KBM-7 (cell line): Measurements from ENCODE around the gene MEA1.
A peak's percentile ranks its signal among the peaks of the same experiment; 100 is the strongest.
"Not testable (repeated sequence)": the region's sequence is repeated elsewhere in the genome, so short reads cannot be mapped to it uniquely, and the experiment has no call there.

Experiments
- DNase-seq: peaks from one replicate; pipeline ENCODE4 v3.0.0-alpha.2; 2015
- in situ Hi-C: fragments of 300-500 bp; cut with MboI; formaldehyde crosslinking; loops from 2 replicates; pipeline ENCODE4 v1.14.3; 2020; ENCODE audit warnings: low sequenced_read_pairs, low pct_unique_long_range_greater_than_20kb, mixed read lengths

Gene MEA1

DNA sequence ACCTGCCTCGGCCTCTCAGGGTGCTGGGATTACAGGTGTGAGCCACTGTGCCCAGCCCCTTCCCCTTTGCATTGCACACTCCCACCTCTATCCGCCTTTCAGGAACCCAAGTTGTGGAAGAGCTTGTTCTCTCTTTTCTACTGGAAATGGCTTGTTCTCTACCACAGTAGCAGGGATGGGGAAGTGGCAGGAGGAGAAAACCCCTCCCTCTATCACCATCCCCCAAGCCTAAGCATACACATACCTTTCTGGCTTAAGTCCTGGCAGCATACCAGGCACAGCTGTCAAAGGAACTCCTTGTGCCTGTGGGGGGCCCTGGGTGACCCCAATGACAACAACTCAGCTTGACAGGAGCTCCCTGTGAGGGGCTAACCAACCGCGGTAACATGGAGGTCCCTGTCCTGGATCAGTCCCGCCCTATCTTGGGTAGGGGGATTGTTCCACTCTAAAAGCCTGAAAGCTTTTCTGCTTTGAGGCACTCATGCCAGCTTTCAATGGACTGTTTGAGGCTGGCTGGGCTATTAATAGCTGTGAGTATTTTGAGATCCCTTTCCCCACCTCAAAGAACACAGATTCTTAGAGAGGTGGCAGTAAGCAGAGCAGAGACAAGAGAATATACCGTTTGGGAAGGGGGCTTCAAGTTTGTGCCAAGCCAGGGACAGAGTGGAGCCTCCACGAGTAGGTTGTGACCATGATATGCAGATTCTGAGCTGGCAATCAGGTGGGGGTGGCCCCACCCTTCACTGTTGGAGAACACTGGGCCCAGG lies 2.6 kb upstream of the MEA1 start:
- DNase-seq: peak; percentile 28
- in situ Hi-C loops: no loop called here

GRCh38 chr6:43014434-43014909 lies 726 bp upstream of the MEA1 start:
- in situ Hi-C loops: no loop called here
- DNase-seq: peak; percentile 18

DNA sequence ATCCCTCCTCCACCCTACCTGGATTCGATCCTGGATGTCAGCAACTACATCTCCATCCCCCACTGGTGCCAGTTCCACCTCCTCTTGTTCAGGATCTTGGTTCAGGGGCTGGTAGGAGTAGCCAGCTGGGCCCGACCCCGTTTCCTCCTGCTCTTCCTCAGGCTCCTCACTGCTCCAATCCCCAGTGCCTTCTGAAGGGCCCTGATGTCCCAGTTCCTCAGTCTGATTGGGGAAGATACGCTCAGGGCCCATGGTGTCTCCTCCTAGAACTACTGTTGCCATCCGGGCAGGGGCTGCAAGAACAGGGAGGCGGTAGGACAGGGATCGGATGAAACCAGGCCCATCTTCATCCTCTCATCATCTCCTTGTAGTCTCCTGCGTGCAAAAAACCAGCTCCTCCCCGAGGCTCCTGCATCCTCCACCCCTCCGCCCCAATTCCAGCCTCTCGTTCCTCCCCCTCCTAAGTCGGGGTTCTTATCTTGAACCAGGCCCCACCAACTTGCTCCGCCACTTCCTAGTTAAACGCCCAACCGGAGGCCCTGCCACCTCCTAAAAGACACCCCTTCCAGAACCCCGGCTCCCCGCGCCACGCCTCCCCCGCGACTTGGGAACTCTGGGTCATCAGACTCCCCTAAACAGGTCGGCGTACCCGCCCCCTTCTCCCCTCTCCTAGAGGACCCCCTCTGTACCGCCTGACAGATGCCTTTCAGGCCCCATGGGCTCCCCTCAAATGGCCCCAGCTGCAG lies 476 bp downstream of the MEA1 start:
- in situ Hi-C loops: no loop called here
- peak; percentile 46 for DNase-seq

GRCh38 chr6:43012364-43012763 lies 1.4 kb downstream of the MEA1 start:
- in situ Hi-C loops: no loop called here
- DNase-seq: no peak

GRCh38 chr6:43011207-43011606 lies 2.5 kb downstream of the MEA1 start:
- no peak for DNase-seq
- in situ Hi-C loops: no loop called here

DNA sequence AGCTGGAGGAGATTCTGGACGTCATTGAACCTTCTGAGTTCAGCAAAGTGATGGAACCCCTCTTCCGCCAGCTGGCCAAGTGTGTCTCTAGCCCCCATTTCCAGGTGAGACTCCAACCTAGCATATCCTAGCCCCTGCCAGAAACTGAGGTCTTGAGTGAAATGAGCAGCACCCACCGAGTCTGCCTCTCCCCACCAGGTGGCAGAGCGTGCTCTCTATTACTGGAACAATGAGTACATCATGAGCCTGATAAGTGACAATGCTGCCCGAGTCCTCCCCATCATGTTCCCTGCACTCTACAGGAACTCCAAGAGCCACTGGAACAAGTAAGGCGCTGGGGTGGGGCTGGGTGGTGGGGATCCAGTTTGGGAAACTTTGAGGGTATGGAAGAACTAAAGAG lies 4.6 kb downstream of the MEA1 start:
- DNase-seq: peak; percentile 48
- in situ Hi-C loops: no loop called here

DNA sequence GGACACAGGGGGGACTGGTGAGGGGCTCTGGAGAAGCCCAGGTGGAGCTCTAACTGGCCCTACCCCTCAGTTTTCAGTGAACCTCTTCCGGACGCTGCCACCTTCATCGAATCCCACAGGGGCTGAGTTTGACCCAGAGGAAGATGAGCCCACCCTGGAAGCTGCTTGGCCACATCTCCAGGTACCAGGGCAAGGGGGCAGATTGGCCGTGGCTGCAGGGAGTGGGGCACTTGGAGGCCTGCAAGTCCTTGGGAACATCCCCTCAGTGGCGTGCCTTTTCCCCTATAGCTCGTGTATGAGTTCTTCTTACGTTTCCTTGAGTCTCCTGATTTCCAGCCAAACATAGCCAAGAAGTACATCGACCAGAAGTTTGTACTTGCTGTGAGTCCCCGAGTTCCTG lies 6.6 kb downstream of the MEA1 start:
- DNase-seq: no peak
- in situ Hi-C loops: no loop called here

DNA sequence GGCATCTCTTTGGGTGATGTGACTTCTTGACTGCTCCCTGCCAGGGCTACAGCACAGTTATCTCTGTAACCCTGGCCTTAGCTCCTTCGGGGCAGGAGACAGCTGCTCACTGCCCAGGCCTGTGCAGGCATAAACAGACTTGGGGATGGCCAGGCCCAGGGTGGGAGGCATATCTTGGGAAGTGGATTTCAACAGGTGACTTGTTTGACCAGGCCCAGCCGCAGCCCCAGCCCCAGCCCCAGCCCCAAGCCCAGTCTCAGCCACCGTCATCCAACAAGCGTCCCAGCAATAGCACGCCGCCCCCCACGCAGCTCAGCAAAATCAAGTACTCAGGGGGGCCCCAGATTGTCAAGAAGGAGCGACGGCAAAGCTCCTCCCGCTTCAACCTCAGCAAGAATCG lies 7.5 kb downstream of the MEA1 start:
- DNase-seq: no peak
- in situ Hi-C loops: no loop called here

GRCh38 chr6:43005844-43006243 lies 7.9 kb downstream of the MEA1 start:
- in situ Hi-C loops: no loop called here
- no peak for DNase-seq

DNA sequence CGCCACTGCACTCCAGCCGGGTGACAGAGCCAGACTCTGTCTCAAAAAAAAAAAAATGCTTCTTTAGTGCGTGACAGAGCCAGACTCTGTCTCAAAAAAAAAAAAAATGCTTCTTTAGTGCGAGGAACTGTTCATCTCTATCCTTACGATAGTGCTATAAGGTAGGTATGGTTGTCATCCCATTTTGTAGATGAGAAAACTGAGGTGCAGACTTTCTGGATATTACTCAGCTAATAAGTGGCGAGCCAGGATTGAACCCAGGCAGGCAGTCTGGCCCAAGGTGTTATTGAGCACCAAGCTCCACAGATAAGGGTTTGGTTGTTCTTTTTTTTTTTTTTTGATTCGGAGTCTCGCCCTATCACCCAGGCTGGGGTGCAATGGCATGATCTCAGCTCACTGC lies 11.9 kb downstream of the MEA1 start:
- in situ Hi-C loops: no loop called here
- no peak for DNase-seq

DNA sequence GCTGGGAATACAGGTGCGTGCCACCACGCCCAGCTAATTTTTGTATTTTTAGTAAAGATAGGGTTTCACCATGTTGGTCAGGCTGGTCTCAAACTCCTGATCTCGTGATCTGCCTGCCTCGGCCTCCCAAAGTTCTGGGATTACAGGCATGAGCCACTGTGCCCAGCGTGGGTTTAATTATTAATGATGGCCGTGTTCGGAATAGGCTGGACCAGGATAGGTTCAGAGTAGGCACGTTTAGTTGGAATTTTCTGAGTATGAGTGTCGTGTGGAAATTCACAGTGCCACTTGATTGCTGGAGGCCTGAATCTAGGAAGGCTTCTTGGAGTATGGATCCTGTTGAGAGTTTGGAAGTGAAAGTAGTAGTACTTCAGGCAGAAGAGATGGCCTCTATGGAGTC lies 15.5 kb downstream of the MEA1 start:
- DNase-seq, in situ Hi-C loops: not testable (repeated sequence)

- DNase-seq: no peak
- in situ Hi-C loops: no loop called here
Measured at GRCh38 chr6:42996513-42996912, 17.2 kb downstream of the MEA1 start.

DNA sequence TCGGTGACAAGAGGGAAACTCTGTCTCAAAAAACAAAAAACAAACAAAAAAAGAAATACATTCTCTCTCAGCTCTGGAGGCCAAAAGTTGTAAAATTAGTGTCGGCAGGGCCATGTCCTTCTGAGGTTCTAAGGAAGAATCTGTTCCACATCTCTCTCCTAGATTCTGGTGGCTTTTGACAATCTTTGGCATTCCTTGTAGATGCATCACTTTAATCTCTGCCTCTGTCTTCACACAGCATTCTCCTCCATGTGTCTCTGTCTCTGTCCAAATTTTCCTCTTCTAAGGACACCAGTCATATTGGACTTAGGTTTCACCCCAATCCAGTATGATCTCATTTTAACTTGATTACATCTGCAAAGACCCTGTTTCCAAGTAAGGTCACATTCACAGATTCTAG lies 20.3 kb downstream of the MEA1 start:
- no peak for DNase-seq
- in situ Hi-C loops: no loop called here

- in situ Hi-C loops: no loop called here
Measured at GRCh38 chr6:42989923-42990322, 23.8 kb downstream of the MEA1 start.

GRCh38 chr6:42988486-42989020 lies 25.2 kb downstream of the MEA1 start:
- no peak for DNase-seq
- in situ Hi-C loops: no loop called here

More at GRCh38 chr6:42989923-42990322, 23.8 kb downstream of the MEA1 start:
- no peak for DNase-seq

GRCh38 chr6:42987533-42988451 lies 26.0 kb downstream of the MEA1 start:
- in situ Hi-C loops: no loop called here
- DNase-seq: no peak

GRCh38 chr6:42984924-42985475 lies 28.7 kb downstream of the MEA1 start:
- in situ Hi-C loops: no loop called here
- peak; percentile 23 for DNase-seq

GRCh38 chr6:42984001-42984923 lies 29.5 kb downstream of the MEA1 start, which contains the start of gene PPP2R5D:
TSS of gene PPP2R5D (plus strand) at chr6:42984570. CDS start at chr6:42984678, 108 bp downstream.
- in situ Hi-C loops: no loop called here
- DNase-seq: peak; percentile 99
